Endothelial cell of umbilical vein (primary cell): ENCODE data around the gene ASB10. TPM values are rescaled to one million over a fixed set of nuclear protein-coding genes. Genes with fewer than 3 reads are reported as not detected.

ENCODE experiments used
- BruUV-seq: library from RNA; stranded (reverse); fragments of 400-500 nt; replicated peaks from 2 replicates; lab custom pipeline; 2021; lab: Mats Ljungman, UMichigan
- CTCF ChIA-PET: fragments of 300-600, 350-600 bp; sonication (Branson Sonifier 250); formaldehyde crosslinking; loops from one replicate; lab custom pipeline; 2021; ENCODE audit warnings: antibody characterized with exemption, inconsistent platforms; lab: Charles Lee
- POLR2A ChIA-PET: fragments of 300-600, 350-600 bp; sonication (Branson Sonifier 250); formaldehyde crosslinking; loops from one replicate; lab custom pipeline; 2021; ENCODE audit warnings: antibody characterized with exemption, inconsistent platforms; lab: Charles Lee
- DNase-seq: peaks from one replicate; pipeline ENCODE4 v3.0.0-alpha.2; 2011; ENCODE audit warnings: low read depth, low spot score
- FAIRE-seq: peaks from 2 replicates; lab custom pipeline; 2011; peaks lifted over from hg19 to GRCh38; lab: Jason Lieb, UNC
- H2AFZ ChIP-seq: 2 replicates; pipeline ENCODE4 v1.6.0; 2012; ENCODE audit warnings: low read depth, low read length, control low read depth, inconsistent platforms
- H3K27ac ChIP-seq: 2 replicates; pipeline ENCODE4 v1.5.1; 2011; ENCODE audit warnings: low read depth, mild to moderate bottlenecking, control low read depth, low read length, moderate library complexity; ENCODE audit not compliant: insufficient read depth
- H3K27me3 ChIP-seq, 2 experiments: 2 replicates each; pipeline versions ENCODE4 v1.6.0 to v1.6.1; 2011; ENCODE audit warnings: low read length in 2 of 2, mixed read lengths in 1 of 2; ENCODE audit not compliant: control insufficient read depth in 2 of 2, insufficient read depth in 2 of 2
- H3K36me3 ChIP-seq, 2 experiments: 2 replicates in 1 of 2; 3 replicates in 1 of 2; pipeline ENCODE4 v1.5.1; 2011; ENCODE audit warnings: low read length in 2 of 2, mild to moderate bottlenecking in 1 of 2, moderate library complexity in 1 of 2; ENCODE audit not compliant: control insufficient read depth in 2 of 2, insufficient read depth in 2 of 2; ENCODE audit errors: extremely low read depth in 1 of 2
- H3K4me1 ChIP-seq: 3 replicates; pipeline ENCODE4 v1.5.1; 2011; ENCODE audit warnings: mild to moderate bottlenecking, low read length; ENCODE audit not compliant: control insufficient read depth, insufficient read depth; ENCODE audit errors: extremely low read depth
- H3K4me2 ChIP-seq: 2 replicates; pipeline ENCODE4 v1.6.1; 2011; ENCODE audit warnings: low read length, control low read depth, mixed read lengths; ENCODE audit not compliant: insufficient read depth
- H3K4me3 ChIP-seq, 3 experiments: fragments of 200-600 bp in 1 of 3; sonication (generic), shearing (Covaris generic) in 1 of 3; replicated peaks in 1 of 3; 2 replicates each; pipeline ENCODE4 v1.5.1; 2011 to 2016; ENCODE audit warnings: control low read depth in 3 of 3, low read length in 3 of 3, mild to moderate bottlenecking in 2 of 3, inconsistent platforms in 1 of 3, low read depth in 1 of 3, moderate library complexity in 1 of 3; ENCODE audit not compliant: insufficient read depth in 1 of 3
- H3K79me2 ChIP-seq: 2 replicates; pipeline ENCODE4 v1.6.0; 2012; ENCODE audit warnings: low read length, inconsistent platforms; ENCODE audit not compliant: control insufficient read depth, insufficient read depth
- H3K9ac ChIP-seq: replicated peaks from 2 replicates; pipeline ENCODE3; 2011; ENCODE audit warnings: low read length, control low read depth; ENCODE audit not compliant: insufficient read depth; ENCODE audit errors: extremely low read depth
- H3K9me1 ChIP-seq: replicated peaks from 3 replicates; pipeline ENCODE4 v1.6.0; 2011; ENCODE audit warnings: mild to moderate bottlenecking, low read length; ENCODE audit not compliant: control insufficient read depth, insufficient read depth; ENCODE audit errors: extremely low read depth
- H3K9me3 ChIP-seq: replicated peaks from 2 replicates; pipeline ENCODE4 v1.5.1; 2012; ENCODE audit warnings: low read length, inconsistent platforms; ENCODE audit not compliant: control insufficient read depth, insufficient read depth
- H4K20me1 ChIP-seq: replicated peaks from 2 replicates; pipeline ENCODE3; 2011; ENCODE audit warnings: mild to moderate bottlenecking, low read length; ENCODE audit not compliant: control insufficient read depth, insufficient read depth; ENCODE audit errors: extremely low read depth
- EZH2 ChIP-seq: IDR thresholded peaks from 2 replicates; pipeline ENCODE4 v1.6.1; 2012; ENCODE audit warnings: borderline replicate concordance, low read depth, mild to moderate bottlenecking, moderate library complexity, low read length, inconsistent platforms; ENCODE audit not compliant: severe bottlenecking
- GATA2 ChIP-seq: IDR thresholded peaks from 2 replicates; pipeline ENCODE4 v1.7.0; 2011; ENCODE audit warnings: low read depth, mild to moderate bottlenecking, moderate library complexity, mixed read lengths, low read length; ENCODE audit not compliant: insufficient read length, insufficient read depth
- POLR2A ChIP-seq: IDR thresholded peaks from 2 replicates; pipeline ENCODE4 v1.6.1; 2012; ENCODE audit warnings: low read depth, mild to moderate bottlenecking, control low read depth, low read length
- POLR2AphosphoS5 ChIP-seq: IDR thresholded peaks from 2 replicates; pipeline ENCODE4 v1.6.1; 2012; ENCODE audit warnings: low read depth, mild to moderate bottlenecking, control low read depth, low read length, moderate library complexity; ENCODE audit not compliant: insufficient read depth
- dilution Hi-C: fragments of 300-500 bp; cut with MboI; formaldehyde crosslinking; loops from one replicate; pipeline ENCODE4 v1.15.0; 2019; ENCODE audit warnings: low sequenced_read_pairs; ENCODE audit not compliant: extremely low pct_ligation_motif_present
- intact Hi-C: fragments of 100-400 bp; cut with micrococcal nuclease; formaldehyde crosslinking; loops from one replicate; pipeline ENCODE4 v1.10.0; 2022
- polyA plus RNA-seq, 4 experiments: library from polyadenylated mRNA; depleted of rRNA in 3 of 4; stranded (reverse) in 3 of 4; unstranded in 1 of 4; fragments of >200 nt; gene quantifications; 2 replicates each; pipeline versions ENCODE4 v1.2.1 to v1.2.3, GENCODE V29; 2011 to 2012; ENCODE audit warnings: missing spikeins in 1 of 4
- total RNA-seq: library from RNA; stranded (reverse); gene quantifications from 2 replicates; pipeline ENCODE4 v1.2.3, GENCODE V29; 2021
- TF ChIP-seq, protein P1 (sequence below), 2 donors: IDR thresholded peaks; 1 replicate in 1 of 2; 2 replicates in 1 of 2; pipeline ENCODE4 v1.5.1; 2011; ENCODE audit warnings: low read length in 2 of 2, mild to moderate bottlenecking in 2 of 2, moderate library complexity in 2 of 2, control low read depth in 1 of 2, inconsistent platforms in 1 of 2, low read depth in 1 of 2; ENCODE audit not compliant: insufficient read depth in 1 of 2; ENCODE audit errors: extremely low read depth in 1 of 2

ASB10 gene
- total and polyA plus RNA-seq, 2 donors (not counting 3 experiments of a cell fraction or from before 2014, with no cell fraction given) = not detected

DNA sequence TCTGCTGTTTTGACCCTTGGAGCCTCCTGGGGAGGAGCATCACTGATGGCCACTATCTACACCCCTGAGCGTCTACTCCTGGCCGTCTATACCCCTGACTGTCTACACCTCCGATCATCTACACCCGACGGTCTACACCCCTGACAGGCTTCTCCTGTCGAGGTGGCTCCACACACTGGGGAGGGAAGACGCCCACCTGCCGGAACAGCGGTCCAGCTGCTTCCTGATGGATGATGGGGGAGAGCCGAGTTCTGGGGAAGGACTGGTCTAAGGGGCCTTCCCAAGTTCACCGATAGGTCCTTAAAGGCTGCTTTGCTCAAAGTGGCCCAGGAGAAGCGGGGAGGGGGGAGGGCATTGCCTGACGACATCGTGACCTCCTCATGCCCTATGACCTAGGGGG is 58.9 kb downstream of the ASB10 start:
- no peak for FAIRE-seq
- Histone ChIP-seq H3K36me3 (peaks cover 4 to 67% of the 10 kb centered on the region in 2 experiments), H3K79me2 (no peaks in the 10 kb centered on the region), H3K9me3 (no peaks in the 10 kb centered on the region), H3K4me3 (no peak overlapping the region), H3K9ac (no peak overlapping the region), H3K27me3 (no peaks in the 10 kb centered on the region), H4K20me1 (peaks cover 2% of the 10 kb centered on the region), H3K4me1 (no peaks in the 10 kb centered on the region), H3K9me1 (no peaks in the 10 kb centered on the region), H3K27ac (no peak overlapping the region), H3K4me2 (no peak overlapping the region), H2AFZ (no peak overlapping the region)
- no peak for DNase-seq
- CTCF ChIA-PET = interaction anchor here (1.0 kb wide), 1 partner anchor 116 kb away, joined by 4 read pairs; no protein-coding TSS in a partner anchor
- POLR2A ChIA-PET = no interaction called here
- intact Hi-C loops (no loop called here), dilution Hi-C loops (no loop called here)
- no TSS peak for BruUV-seq
- TF ChIP-seq POLR2A = no peak
- TF ChIP-seq EZH2 = no peak
- TF ChIP-seq POLR2AphosphoS5 = no peak
- TF ChIP-seq, protein P1, sequence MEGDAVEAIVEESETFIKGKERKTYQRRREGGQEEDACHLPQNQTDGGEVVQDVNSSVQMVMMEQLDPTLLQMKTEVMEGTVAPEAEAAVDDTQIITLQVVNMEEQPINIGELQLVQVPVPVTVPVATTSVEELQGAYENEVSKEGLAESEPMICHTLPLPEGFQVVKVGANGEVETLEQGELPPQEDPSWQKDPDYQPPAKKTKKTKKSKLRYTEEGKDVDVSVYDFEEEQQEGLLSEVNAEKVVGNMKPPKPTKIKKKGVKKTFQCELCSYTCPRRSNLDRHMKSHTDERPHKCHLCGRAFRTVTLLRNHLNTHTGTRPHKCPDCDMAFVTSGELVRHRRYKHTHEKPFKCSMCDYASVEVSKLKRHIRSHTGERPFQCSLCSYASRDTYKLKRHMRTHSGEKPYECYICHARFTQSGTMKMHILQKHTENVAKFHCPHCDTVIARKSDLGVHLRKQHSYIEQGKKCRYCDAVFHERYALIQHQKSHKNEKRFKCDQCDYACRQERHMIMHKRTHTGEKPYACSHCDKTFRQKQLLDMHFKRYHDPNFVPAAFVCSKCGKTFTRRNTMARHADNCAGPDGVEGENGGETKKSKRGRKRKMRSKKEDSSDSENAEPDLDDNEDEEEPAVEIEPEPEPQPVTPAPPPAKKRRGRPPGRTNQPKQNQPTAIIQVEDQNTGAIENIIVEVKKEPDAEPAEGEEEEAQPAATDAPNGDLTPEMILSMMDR (IDR thresholded peaks at IDR 0.05; ENCODE audit: extremely low read depth in 1 of 2, insufficient read depth in 1 of 2, low read depth in 1 of 2, low read length in 2 of 2) = no peak
- no peak for TF ChIP-seq GATA2
